IPS-15b (cell line): Measurements from ENCODE around the gene SETD1B.

Experiments used
- H3K27me3 ChIP-seq: one replicate; pipeline ENCODE4 v1.6.1; 2013; ENCODE audit warnings: low read length; ENCODE audit not compliant: control insufficient read depth, insufficient read depth
- H3K36me3 ChIP-seq: one replicate; pipeline ENCODE4 v1.6.1; 2013; ENCODE audit warnings: low read length; ENCODE audit not compliant: control insufficient read depth, insufficient read depth
- H3K4me1 ChIP-seq: one replicate; pipeline ENCODE4 v1.6.1; 2013; ENCODE audit warnings: mild to moderate bottlenecking, low read length; ENCODE audit not compliant: control insufficient read depth, insufficient read depth
- H3K4me3 ChIP-seq: one replicate; pipeline ENCODE4 v1.5.1; 2013; ENCODE audit warnings: low read depth, low read length
- H3K9ac ChIP-seq: one replicate; pipeline ENCODE4 v1.6.1; 2013; ENCODE audit warnings: low read depth, mild to moderate bottlenecking, low read length
- H3K9me3 ChIP-seq: one replicate; pipeline ENCODE4 v1.6.1; 2013; ENCODE audit warnings: mild to moderate bottlenecking, low read length; ENCODE audit not compliant: control insufficient read depth, insufficient read depth

SETD1B gene

DNA sequence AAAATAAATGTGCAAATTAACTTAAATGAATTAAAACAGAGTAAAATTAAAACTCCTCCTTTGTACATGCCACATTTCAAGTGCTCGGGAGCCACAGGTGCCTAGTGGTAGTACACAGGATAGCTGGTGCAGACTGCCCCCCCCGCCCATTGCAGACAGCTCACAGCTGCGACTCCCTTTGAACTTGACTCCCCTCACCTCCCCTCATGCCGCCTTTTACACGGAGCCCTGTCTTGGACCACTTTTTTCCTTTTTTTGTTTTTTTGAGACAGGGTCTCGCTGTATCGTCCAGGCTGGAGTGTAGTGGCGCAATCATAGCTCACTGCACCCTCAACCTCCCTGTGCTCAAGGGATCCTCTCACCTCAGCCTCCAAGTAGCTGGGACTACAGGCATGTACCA lies 11.5 kb downstream of the SETD1B start:
- H3K36me3 ChIP-seq = peaks cover 51% of the 10 kb centered on the region
- H3K27me3 ChIP-seq = no peaks in the 10 kb centered on the region
- H3K4me3 ChIP-seq = no peak overlapping the region
- H3K9ac ChIP-seq = no peak overlapping the region
- no peaks in the 10 kb centered on the region for H3K9me3 ChIP-seq
- peaks cover 11% of the 10 kb centered on the region for H3K4me1 ChIP-seq

DNA sequence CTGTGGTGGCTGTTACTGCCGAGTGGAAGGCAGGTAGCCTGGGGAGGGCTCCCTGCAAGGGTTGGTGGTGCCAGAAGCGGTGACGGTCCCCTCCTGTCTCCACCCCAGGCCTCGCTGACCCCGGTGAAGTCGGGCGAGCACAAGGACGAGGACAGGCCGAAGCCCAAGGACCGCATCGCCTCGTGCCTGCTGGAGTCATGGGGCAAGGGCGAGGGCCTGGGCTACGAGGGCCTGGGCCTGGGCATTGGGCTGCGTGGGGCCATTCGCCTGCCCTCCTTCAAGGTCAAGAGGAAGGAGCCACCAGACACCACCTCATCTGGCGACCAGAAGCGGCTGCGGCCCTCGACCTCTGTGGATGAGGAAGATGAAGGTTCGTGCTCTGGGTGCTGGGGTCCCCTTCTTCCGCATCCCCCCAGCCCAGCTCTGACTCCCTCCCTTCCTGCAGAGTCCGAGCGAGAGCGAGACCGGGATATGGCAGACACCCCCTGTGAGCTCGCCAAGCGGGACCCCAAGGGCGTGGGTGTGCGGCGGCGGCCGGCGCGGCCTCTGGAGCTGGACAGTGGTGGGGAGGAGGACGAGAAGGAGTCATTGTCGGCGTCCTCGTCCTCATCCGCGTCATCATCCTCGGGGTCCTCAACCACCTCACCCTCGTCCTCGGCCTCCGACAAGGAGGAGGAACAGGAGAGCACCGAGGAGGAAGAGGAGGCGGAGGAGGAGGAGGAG lies 13.3 kb downstream of the SETD1B start:
- Histone ChIP-seq H3K4me3 (no peak overlapping the region), H3K4me1 (peaks cover 6% of the 10 kb centered on the region), H3K36me3 (peaks cover 49% of the 10 kb centered on the region), H3K27me3 (no peaks in the 10 kb centered on the region), H3K9ac (no peak overlapping the region), H3K9me3 (no peaks in the 10 kb centered on the region)

GRCh38 chr12:121817648-121818043 lies 13.8 kb downstream of the SETD1B start:
- H3K36me3 ChIP-seq = peaks cover 55% of the 10 kb centered on the region
- H3K27me3 ChIP-seq = no peaks in the 10 kb centered on the region
- H3K9me3 ChIP-seq = no peaks in the 10 kb centered on the region
- peaks cover 6% of the 10 kb centered on the region for H3K4me1 ChIP-seq
- H3K4me3 ChIP-seq = no peak overlapping the region
- H3K9ac ChIP-seq = no peak overlapping the region

- H3K9ac ChIP-seq = no peak overlapping the region
- no peak overlapping the region for H3K4me3 ChIP-seq
- no peaks in the 10 kb centered on the region for H3K9me3 ChIP-seq
- H3K36me3 ChIP-seq = peaks cover 60% of the 10 kb centered on the region
- H3K27me3 ChIP-seq = no peaks in the 10 kb centered on the region
- no peaks in the 10 kb centered on the region for H3K4me1 ChIP-seq
Observed at GRCh38 chr12:121819212-121819949, 15.6 kb downstream of the SETD1B start.

- Histone ChIP-seq H3K36me3 (peaks cover 59% of the 10 kb centered on the region), H3K4me1 (no peaks in the 10 kb centered on the region), H3K4me3 (no peak overlapping the region), H3K9me3 (no peaks in the 10 kb centered on the region), H3K9ac (no peak overlapping the region), H3K27me3 (no peaks in the 10 kb centered on the region)
Observed at GRCh38 chr12:121820056-121820455, 16.2 kb downstream of the SETD1B start.

- Histone ChIP-seq H3K36me3 (peaks cover 56% of the 10 kb centered on the region), H3K9me3 (no peaks in the 10 kb centered on the region), H3K4me1 (no peaks in the 10 kb centered on the region), H3K27me3 (no peaks in the 10 kb centered on the region), H3K9ac (no peak overlapping the region), H3K4me3 (no peak overlapping the region)
Observed at GRCh38 chr12:121822393-121823100, 18.7 kb downstream of the SETD1B start.

DNA sequence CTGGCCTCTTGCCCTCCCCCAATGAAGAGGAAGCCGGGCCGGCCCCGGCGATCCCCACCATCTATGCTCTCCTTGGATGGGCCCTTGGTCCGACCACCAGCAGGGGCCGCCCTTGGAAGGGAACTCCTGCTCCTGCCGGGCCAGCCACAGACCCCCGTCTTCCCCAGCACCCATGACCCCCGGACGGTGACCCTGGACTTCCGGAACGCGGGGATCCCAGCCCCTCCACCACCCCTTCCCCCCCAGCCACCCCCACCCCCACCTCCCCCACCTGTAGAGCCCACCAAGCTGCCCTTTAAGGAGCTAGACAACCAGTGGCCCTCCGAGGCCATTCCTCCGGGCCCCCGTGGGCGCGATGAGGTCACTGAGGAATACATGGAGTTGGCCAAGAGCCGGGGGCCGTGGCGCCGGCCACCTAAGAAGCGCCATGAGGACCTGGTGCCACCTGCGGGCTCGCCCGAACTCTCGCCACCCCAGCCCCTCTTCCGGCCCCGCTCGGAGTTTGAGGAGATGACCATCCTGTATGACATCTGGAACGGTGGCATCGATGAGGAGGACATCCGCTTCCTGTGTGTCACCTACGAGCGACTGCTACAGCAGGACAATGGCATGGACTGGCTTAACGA lies 19.4 kb downstream of the SETD1B start:
- H3K4me1 ChIP-seq = no peaks in the 10 kb centered on the region
- H3K36me3 ChIP-seq = peaks cover 56% of the 10 kb centered on the region
- H3K4me3 ChIP-seq = no peak overlapping the region
- H3K9me3 ChIP-seq = no peaks in the 10 kb centered on the region
- no peaks in the 10 kb centered on the region for H3K27me3 ChIP-seq
- no peak overlapping the region for H3K9ac ChIP-seq

GRCh38 chr12:121823727-121824115 lies 19.9 kb downstream of the SETD1B start:
- Histone ChIP-seq H3K9ac (no peak overlapping the region), H3K9me3 (no peaks in the 10 kb centered on the region), H3K27me3 (no peaks in the 10 kb centered on the region), H3K4me3 (no peak overlapping the region), H3K36me3 (peaks cover 57% of the 10 kb centered on the region), H3K4me1 (no peaks in the 10 kb centered on the region)

- H3K4me1 ChIP-seq = no peaks in the 10 kb centered on the region
- H3K27me3 ChIP-seq = no peaks in the 10 kb centered on the region
- no peak overlapping the region for H3K4me3 ChIP-seq
- H3K36me3 ChIP-seq = peaks cover 49% of the 10 kb centered on the region
- no peaks in the 10 kb centered on the region for H3K9me3 ChIP-seq
- H3K9ac ChIP-seq = no peak overlapping the region
Observed at GRCh38 chr12:121825041-121825523, 21.3 kb downstream of the SETD1B start.

- Histone ChIP-seq H3K36me3 (peaks cover 55% of the 10 kb centered on the region), H3K4me3 (no peak overlapping the region), H3K9ac (no peak overlapping the region), H3K27me3 (no peaks in the 10 kb centered on the region), H3K4me1 (no peaks in the 10 kb centered on the region), H3K9me3 (no peaks in the 10 kb centered on the region)
Observed at GRCh38 chr12:121826318-121827150, 22.7 kb downstream of the SETD1B start.
